AG04450 (cell line): Measurements from ENCODE around the gene E4F1. TPM values are rescaled to one million over a fixed set of nuclear protein-coding genes. Genes with fewer than 3 reads are reported as not detected.

ENCODE experiments used
- CTCF ChIA-PET: fragments of 300-600, 350-600 bp; formaldehyde crosslinking; extraction: SDS; loops from one replicate; lab custom pipeline; 2022; ENCODE audit warnings: antibody characterized with exemption, inconsistent platforms; lab: Charles Lee
- POLR2A ChIA-PET: fragments of 350-600 bp; formaldehyde crosslinking; extraction: SDS; loops from one replicate; lab custom pipeline; 2021; ENCODE audit warnings: antibody characterized with exemption, inconsistent platforms; lab: Yijun Ruan, JAX
- DNase-seq: peaks from one replicate; pipeline ENCODE4 v3.0.0-alpha.2; 2011; ENCODE audit warnings: low read depth, low spot score
- H3K27ac ChIP-seq: one replicate; pipeline ENCODE4 v1.5.1; 2012; ENCODE audit warnings: low read depth, low read length, control low read depth
- H3K27me3 ChIP-seq: one replicate; pipeline ENCODE4 v1.6.0; 2012; ENCODE audit warnings: low read length; ENCODE audit not compliant: control insufficient read depth, insufficient read depth
- H3K4me3 ChIP-seq: 2 replicates; pipeline ENCODE4 v1.5.1; 2011; ENCODE audit warnings: mild to moderate bottlenecking, low read depth, low read length, control low read depth
- H3K9me3 ChIP-seq: 2 replicates; pipeline ENCODE4 v1.5.1; 2012; ENCODE audit warnings: low read length; ENCODE audit not compliant: control insufficient read depth, insufficient read depth
- CTCF ChIP-seq: IDR thresholded peaks from 2 replicates; pipeline ENCODE4 v1.5.1; 2011; ENCODE audit warnings: low read depth, low read length, control low read depth, inconsistent platforms
- polyA plus RNA-seq: library from polyadenylated mRNA; depleted of rRNA; stranded (reverse); fragments of >200 nt; gene quantifications from 2 replicates; pipeline ENCODE4 v1.2.3, GENCODE V29; 2011

The E4F1 gene
- polyA plus RNA-seq, 1 experiment, result 8.5 TPM

GRCh38 chr16:2243031-2243528 is 19.7 kb downstream of the E4F1 start:
- DNase-seq, result no peak
- Histone ChIP-seq H3K27ac (no peak overlapping the region), H3K4me3 (no peak overlapping the region), H3K27me3 (no peaks in the 10 kb centered on the region), H3K9me3 (no peaks in the 10 kb centered on the region; the same call in 1 of the 2 replicates)
- CTCF ChIA-PET, result no interaction called here
- POLR2A ChIA-PET, result no interaction called here
- no peak for TF ChIP-seq CTCF

DNA sequence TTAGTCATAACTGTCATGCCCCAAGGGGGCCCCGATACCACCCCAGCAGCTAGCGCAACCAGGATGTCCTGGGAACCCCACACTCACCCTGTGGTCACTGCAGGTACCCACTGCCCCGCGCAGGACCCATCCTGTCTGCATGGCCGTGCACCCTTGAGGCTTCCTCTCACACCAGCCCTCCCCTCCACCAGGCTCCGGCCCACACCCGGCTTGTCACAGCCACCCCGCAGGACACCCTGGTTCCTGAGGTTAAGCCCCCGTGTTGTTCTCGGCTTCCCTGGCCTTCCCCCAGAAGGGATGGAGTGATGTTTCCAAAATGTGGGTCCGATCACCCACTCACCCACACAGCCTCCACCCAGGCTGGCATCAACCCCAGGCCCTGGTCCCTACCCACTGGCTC is 20.4 kb downstream of the E4F1 start:
- H3K9me3 ChIP-seq, result no peaks in the 10 kb centered on the region; the same call in 1 of the 2 replicates
- no peak overlapping the region for H3K4me3 ChIP-seq
- no peak overlapping the region for H3K27ac ChIP-seq
- no peak for DNase-seq
- no peaks in the 10 kb centered on the region for H3K27me3 ChIP-seq
- POLR2A ChIA-PET, result no interaction called here
- CTCF ChIA-PET, result no interaction called here
- TF ChIP-seq CTCF, result no peak

GRCh38 chr16:2244301-2244700 is 20.9 kb downstream of the E4F1 start:
- no peaks in the 10 kb centered on the region for H3K27me3 ChIP-seq
- no peak for DNase-seq
- POLR2A ChIA-PET, result no interaction called here
- TF ChIP-seq CTCF, result no peak
- no peaks in the 10 kb centered on the region; the same call in 1 of the 2 replicates for H3K9me3 ChIP-seq
- H3K4me3 ChIP-seq, result no peak overlapping the region
- H3K27ac ChIP-seq, result no peak overlapping the region
- CTCF ChIA-PET, result no interaction called here

DNA sequence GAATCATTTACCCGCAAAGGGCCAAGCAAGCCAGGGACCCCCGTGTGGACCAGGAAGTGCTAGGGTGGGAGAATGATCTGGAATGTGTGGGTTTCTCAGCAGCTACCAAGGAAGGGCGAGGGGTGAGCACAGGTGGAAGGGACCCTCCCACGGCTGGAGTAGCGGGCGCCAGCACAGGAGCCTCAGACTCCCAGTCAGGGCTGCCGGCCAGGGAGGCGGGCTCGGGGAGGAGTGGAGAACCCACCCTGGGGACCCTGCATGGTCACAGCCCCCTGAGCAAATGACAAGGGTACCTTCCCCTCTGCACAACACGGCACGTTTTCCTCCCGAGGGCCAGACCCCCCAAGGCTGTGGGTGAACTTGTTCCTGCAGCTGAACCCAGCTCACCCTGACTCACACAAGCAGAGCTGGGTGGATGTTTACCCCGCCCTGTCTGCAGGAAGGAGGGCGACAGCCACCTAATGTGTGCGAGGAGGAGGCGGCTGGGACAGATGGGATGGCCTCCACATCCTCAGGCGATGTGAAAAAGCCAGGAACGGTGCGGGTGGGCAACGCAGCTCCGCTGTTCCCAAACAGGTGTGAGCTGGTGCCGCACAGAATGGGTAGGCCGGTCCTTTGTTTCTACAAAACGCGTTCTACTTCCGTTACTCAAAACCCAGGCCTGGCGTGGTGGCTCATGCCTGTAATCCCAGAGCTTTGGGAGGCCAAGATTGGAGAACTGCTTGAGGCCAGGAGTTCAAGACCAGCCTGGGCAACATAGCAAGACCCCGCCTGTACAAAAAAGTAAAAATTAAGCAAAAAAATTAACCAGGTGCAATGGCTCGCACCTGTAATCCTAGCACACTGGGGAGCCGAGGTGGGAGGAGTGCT is 21.8 kb downstream of the E4F1 start:
- CTCF ChIA-PET, result no interaction called here

More for the DNA sequence above, 21.8 kb downstream of the E4F1 start:
- no peaks in the 10 kb centered on the region for H3K27me3 ChIP-seq
- H3K4me3 ChIP-seq, result no peak overlapping the region
- no peaks in the 10 kb centered on the region; the same call in 1 of the 2 replicates for H3K9me3 ChIP-seq
- TF ChIP-seq CTCF, result no peak
- H3K27ac ChIP-seq, result no peak overlapping the region
- POLR2A ChIA-PET, result no interaction called here
- no peak for DNase-seq
